SH-SY5Y (cell line): ENCODE measurements around the gene GRID2.

Source experiments
- GATA2 ChIP-seq: IDR thresholded peaks from 2 replicates; pipeline ENCODE4 v1.6.1; 2011; ENCODE audit warnings: mild to moderate bottlenecking, low read depth, low read length
- GATA3 ChIP-seq: IDR thresholded peaks from 2 replicates; pipeline ENCODE4 v1.6.1; 2011; ENCODE audit warnings: low read depth, mild to moderate bottlenecking, low read length, moderate library complexity

Gene GRID2

GRCh38 chr4:93759506-93759905 lies 1455.7 kb downstream of the GRID2 start:
- TF ChIP-seq GATA3 (no peak), GATA2 (no peak)

DNA sequence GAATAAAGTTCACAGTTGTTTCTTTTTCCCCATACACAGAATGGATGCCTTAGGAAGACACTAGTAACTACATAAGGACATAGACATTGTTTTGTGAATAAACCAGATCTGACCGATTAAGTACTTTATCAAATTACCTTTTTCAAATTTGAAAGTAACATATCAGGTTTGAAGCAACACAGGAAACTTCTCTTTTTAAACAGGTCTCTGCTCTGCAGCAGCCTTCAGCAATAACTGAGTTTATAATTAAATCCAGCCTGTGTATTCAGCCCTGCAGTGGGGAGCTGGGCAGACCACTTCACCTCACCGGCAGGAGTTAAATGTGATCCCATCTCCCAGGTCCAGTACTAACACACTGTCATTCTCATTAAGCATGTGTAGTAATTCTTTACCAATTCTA lies 1456.5 kb downstream of the GRID2 start:
- peak; percentile 65; the same call in 1 of the 2 replicates for TF ChIP-seq GATA3
- peak; percentile 75 for TF ChIP-seq GATA2

DNA sequence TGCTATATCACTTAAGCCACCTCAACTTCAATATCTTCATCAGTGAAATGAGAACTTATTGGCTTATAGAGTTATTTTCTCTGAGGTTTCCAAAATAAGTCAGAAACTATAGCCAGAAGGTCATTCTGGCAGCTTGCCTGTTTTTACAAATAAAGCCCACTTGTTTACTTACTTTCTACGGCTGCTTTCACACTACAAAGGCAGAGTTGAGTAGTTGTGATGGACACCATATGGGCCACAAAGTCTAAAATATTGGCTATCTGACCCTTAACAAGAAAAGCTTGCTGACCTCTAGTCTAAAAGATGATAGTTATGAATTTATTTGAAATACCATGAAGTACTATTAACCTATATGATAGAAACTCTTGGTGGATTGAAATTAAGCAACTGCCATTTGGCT lies 1457.5 kb downstream of the GRID2 start:
- no peak for TF ChIP-seq GATA3
- TF ChIP-seq GATA2: no peak

- no peak for TF ChIP-seq GATA2
Observed at GRCh38 chr4:93764639-93765246, 1461.0 kb downstream of the GRID2 start.

GRCh38 chr4:93767917-93768316 lies 1464.2 kb downstream of the GRID2 start:
- TF ChIP-seq GATA2: no peak
- no peak for TF ChIP-seq GATA3

GRCh38 chr4:93770201-93770600 lies 1466.4 kb downstream of the GRID2 start:
- TF ChIP-seq GATA3 (no peak), GATA2 (no peak)

DNA sequence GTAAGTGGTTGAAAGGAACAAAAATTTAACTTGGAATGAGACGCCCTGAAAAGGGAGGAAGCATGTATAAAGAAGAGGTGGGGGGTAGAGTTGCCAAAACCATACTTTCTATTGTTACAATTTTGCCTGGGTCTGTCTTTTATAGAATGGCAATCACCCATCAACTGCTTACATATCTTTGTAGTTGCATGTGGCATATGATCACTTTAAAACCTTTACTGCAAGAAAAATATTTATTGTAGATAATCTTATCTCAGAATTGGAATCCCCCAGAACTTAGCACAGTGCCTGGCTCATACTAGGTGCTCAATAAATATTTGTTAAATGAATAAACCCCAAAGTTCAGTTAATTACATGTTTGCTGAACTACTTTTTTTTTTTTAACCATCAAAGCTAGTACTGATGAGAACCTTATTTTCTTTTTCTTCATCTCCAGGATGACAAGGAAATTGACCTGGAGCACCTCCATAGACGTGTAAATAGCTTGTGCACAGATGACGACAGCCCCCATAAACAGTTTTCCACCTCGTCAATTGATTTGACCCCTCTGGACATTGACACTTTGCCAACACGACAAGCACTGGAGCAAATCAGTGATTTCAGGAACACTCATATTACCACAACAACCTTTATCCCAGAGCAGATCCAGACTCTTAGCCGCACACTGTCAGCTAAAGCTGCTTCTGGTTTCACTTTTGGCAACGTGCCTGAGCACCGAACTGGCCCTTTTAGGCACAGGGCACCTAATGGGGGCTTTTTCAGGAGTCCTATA lies 1468.1 kb downstream of the GRID2 start:
- TF ChIP-seq GATA2: peak; percentile 64
- TF ChIP-seq GATA3: no peak

- TF ChIP-seq GATA2: no peak
- TF ChIP-seq GATA3: no peak
Observed at GRCh38 chr4:93772858-93773257, 1469.1 kb downstream of the GRID2 start.

GRCh38 chr4:93775551-93775950 lies 1471.8 kb downstream of the GRID2 start:
- TF ChIP-seq GATA3 (no peak), GATA2 (no peak)

DNA sequence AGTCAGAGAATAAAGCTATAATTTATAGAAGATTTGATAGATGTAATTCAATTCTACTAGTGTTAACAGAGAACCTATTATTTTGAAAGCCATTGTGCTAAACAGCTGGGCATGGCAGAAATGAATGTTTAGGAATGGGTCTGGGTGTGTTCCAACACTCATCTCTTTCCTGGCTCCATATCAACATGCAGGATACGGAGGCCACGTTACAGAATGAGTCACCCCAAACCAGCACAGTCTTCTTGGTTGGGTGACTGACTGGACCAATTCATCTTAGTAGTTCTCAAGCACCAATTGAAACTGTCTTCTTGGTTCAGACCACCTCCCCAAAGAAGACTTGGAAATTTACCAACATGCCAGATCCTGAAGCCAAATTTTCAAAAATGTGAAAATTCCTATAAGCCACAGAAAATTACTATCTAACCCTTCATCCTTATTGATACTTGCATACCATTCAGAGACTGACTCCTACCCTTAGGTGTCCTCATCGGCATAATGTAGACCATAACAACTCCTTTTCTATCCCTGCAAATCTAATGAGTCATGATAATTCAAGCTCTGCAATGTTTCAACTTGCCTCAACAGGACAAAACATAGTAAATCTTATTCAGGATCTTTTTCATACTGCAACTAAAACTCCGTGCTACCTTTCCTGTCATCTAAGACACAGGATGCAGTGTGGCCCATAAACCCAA lies 1472.8 kb downstream of the GRID2 start:
- TF ChIP-seq GATA2 (no peak), GATA3 (no peak)

DNA sequence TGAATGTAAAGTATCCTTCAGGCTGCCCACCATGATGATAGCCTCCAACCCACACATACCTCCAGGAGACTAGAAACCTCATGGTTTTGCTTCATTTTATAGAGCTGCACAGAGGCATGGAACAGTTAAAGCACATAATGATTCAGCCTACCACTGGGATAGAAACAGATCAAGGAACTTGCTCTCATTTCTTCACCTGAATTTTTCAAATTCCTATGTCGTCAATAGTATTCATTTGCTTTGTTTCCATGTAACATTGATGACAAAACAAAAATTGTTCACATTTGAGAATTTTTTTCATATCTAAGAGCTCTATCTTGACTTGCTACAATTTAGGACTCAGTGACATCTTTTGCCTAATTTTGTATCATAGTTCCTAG lies 1473.3 kb downstream of the GRID2 start:
- TF ChIP-seq GATA2 (no peak), GATA3 (no peak)

- TF ChIP-seq GATA3: no peak
- TF ChIP-seq GATA2: no peak
Observed at GRCh38 chr4:93779228-93779627, 1475.5 kb downstream of the GRID2 start.

DNA sequence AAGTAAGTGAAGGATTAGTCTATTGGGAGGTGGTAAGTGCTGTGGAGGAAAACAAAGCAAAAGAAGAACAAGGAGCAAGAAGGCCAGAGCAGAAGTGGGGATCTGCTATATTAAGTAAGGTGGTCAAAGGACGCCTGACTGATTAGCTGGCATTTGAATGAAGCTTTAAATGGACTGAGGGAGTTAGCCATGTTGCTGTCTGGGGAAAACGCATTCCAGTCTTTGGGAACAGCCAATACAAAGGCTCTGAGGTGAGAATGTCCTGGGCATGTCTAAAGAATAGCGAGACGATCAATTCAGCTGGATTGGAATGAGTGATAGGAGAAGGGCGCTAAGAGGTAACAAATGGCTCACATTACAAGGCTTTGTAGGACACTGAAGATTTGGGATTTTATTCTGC lies 1476.3 kb downstream of the GRID2 start:
- TF ChIP-seq GATA2 (no peak), GATA3 (no peak)

- TF ChIP-seq GATA2 (no peak), GATA3 (no peak)
Observed at GRCh38 chr4:93781198-93781597, 1477.4 kb downstream of the GRID2 start.

DNA sequence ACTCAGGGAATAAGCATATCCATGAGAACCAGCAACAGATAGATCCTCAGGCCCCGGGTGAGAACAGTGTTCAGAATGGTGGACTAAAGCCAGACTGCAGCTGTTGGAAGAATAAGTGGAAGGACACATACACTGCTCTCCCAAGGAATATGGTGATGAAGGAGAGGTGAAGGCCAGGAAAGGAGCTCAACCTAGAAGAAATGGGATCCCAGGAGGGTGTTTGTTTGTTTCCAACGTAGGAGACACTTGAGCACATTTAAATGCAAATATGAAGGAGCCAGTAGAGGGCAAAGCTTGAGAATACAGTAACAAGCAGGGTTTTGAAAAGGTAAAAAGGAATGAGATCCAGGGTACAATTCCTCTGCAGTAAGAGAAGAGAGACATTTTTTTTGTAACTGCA lies 1482.4 kb downstream of the GRID2 start:
- TF ChIP-seq GATA2 (no peak), GATA3 (no peak)

DNA sequence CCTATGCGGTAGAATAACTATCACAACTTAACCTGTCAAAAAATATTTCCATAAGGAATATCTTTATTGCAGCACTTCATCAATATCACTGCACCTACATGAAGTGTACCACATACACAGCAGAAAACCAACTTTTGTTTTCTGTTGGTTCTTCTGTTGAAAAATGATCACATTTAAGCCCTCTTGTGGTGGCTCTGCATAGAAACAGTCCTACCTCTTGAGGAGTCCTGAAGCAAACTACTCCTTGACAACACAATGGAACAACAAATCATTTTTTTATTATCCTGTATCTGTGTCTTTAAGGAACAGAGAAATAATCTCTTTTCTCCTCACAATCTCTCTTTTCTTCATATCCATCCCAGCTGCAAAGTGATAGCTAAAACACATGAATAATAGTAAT lies 1484.9 kb downstream of the GRID2 start:
- TF ChIP-seq GATA2 (no peak), GATA3 (no peak)
